ENCODE measurements around the gene EFNA5.
"Not testable (repeated sequence)": the region's sequence is repeated elsewhere in the genome, so short reads cannot be mapped to it uniquely, and the experiment has no call there.

EFNA5 gene

GRCh38 chr5:107359033-107359915 lies 311.5 kb downstream of the EFNA5 start:
- Histone ChIP-seq H3K79me2 (ENCODE audit: insufficient read depth, low read depth) (no peaks in the 10 kb centered on the region), H3K4me2 (0 out of 2 replicates have a peak overlapping the region, but pooled peaks have one; percentile 9), H4K20me1 (ENCODE audit: insufficient read depth) (no peaks in the 10 kb centered on the region), H3K27me3 (ENCODE audit: insufficient read depth, low read depth) (no peaks in the 10 kb centered on the region), H3K27ac (no peak overlapping the region), H3K4me1 (ENCODE audit: low read depth, poor library complexity, severe bottlenecking) (no peaks in the 10 kb centered on the region), H2AFZ (ENCODE audit: low read depth) (no peak overlapping the region; the same call in 1 of the 2 replicates), H3K4me3 (IDR thresholded peaks at IDR 0.05; ENCODE audit: insufficient read depth, low read depth, low read length) (no peak overlapping the region), H3K36me3 (ENCODE audit: insufficient read depth) (no peaks in the 10 kb centered on the region), H3K9ac (no peak overlapping the region)
- TF ChIP-seq CTCF (conservative IDR thresholded peaks at IDR 0.05; ENCODE audit: low read depth, low read length): no peak

- H3K27me3 ChIP-seq (ENCODE audit: insufficient read depth, low read depth): no peaks in the 10 kb centered on the region
- H4K20me1 ChIP-seq (ENCODE audit: insufficient read depth): no peaks in the 10 kb centered on the region
- no peak overlapping the region for H2AFZ ChIP-seq (ENCODE audit: low read depth)
- no peak for TF ChIP-seq CTCF (conservative IDR thresholded peaks at IDR 0.05; ENCODE audit: low read depth, low read length)
- no peak overlapping the region for H3K27ac ChIP-seq
- H3K36me3 ChIP-seq (ENCODE audit: insufficient read depth): no peaks in the 10 kb centered on the region
- H3K9ac ChIP-seq: no peak overlapping the region
- H3K4me1 ChIP-seq (ENCODE audit: low read depth, poor library complexity, severe bottlenecking): no peaks in the 10 kb centered on the region
- no peak overlapping the region for H3K4me2 ChIP-seq
- H3K4me3 ChIP-seq (IDR thresholded peaks at IDR 0.05; ENCODE audit: insufficient read depth, low read depth, low read length): no peak overlapping the region
- no peaks in the 10 kb centered on the region for H3K79me2 ChIP-seq (ENCODE audit: insufficient read depth, low read depth)
These were observed 313.8 kb downstream of the EFNA5 start for GRCh38 chr5:107356891-107357290.

GRCh38 chr5:107352576-107352975 lies 318.2 kb downstream of the EFNA5 start:
- Histone ChIP-seq H3K4me2 (no peak overlapping the region), H3K9ac (no peak overlapping the region), H3K4me1 (ENCODE audit: low read depth, poor library complexity, severe bottlenecking) (no peaks in the 10 kb centered on the region), H4K20me1 (ENCODE audit: insufficient read depth) (no peaks in the 10 kb centered on the region), H3K36me3 (ENCODE audit: insufficient read depth) (no peaks in the 10 kb centered on the region), H3K4me3 (IDR thresholded peaks at IDR 0.05; ENCODE audit: insufficient read depth, low read depth, low read length) (no peak overlapping the region), H3K27me3 (ENCODE audit: insufficient read depth, low read depth) (no peaks in the 10 kb centered on the region), H2AFZ (ENCODE audit: low read depth) (no peak overlapping the region), H3K27ac (no peak overlapping the region), H3K79me2 (ENCODE audit: insufficient read depth, low read depth) (no peaks in the 10 kb centered on the region)
- no peak for TF ChIP-seq CTCF (conservative IDR thresholded peaks at IDR 0.05; ENCODE audit: low read depth, low read length)

- not testable (repeated sequence) for H3K79me2 ChIP-seq (ENCODE audit: insufficient read depth, low read depth); H4K20me1 ChIP-seq (ENCODE audit: insufficient read depth); H2AFZ ChIP-seq (ENCODE audit: low read depth); H3K36me3 ChIP-seq (ENCODE audit: insufficient read depth); H3K9ac ChIP-seq; H3K4me2 ChIP-seq; H3K27ac ChIP-seq; H3K27me3 ChIP-seq (ENCODE audit: insufficient read depth, low read depth); H3K4me3 ChIP-seq (IDR thresholded peaks at IDR 0.05; ENCODE audit: insufficient read depth, low read depth, low read length); H3K4me1 ChIP-seq (ENCODE audit: low read depth, poor library complexity, severe bottlenecking)
These were observed 324.2 kb downstream of the EFNA5 start for GRCh38 chr5:107346580-107346979.

GRCh38 chr5:107342371-107342770 lies 328.4 kb downstream of the EFNA5 start:
- H3K36me3 ChIP-seq (ENCODE audit: insufficient read depth): no peaks in the 10 kb centered on the region
- no peak overlapping the region for H2AFZ ChIP-seq (ENCODE audit: low read depth)
- H3K4me2 ChIP-seq: no peak overlapping the region
- no peaks in the 10 kb centered on the region for H3K4me1 ChIP-seq (ENCODE audit: low read depth, poor library complexity, severe bottlenecking)
- no peaks in the 10 kb centered on the region for H3K79me2 ChIP-seq (ENCODE audit: insufficient read depth, low read depth)
- TF ChIP-seq CTCF (conservative IDR thresholded peaks at IDR 0.05; ENCODE audit: low read depth, low read length): no peak
- H4K20me1 ChIP-seq (ENCODE audit: insufficient read depth): no peaks in the 10 kb centered on the region
- H3K9ac ChIP-seq: no peak overlapping the region
- H3K27ac ChIP-seq: no peak overlapping the region
- no peak overlapping the region for H3K4me3 ChIP-seq (IDR thresholded peaks at IDR 0.05; ENCODE audit: insufficient read depth, low read depth, low read length)
- no peaks in the 10 kb centered on the region for H3K27me3 ChIP-seq (ENCODE audit: insufficient read depth, low read depth)
